ENCODE measurements around the gene ECM2. TPM values are rescaled to one million over a fixed set of nuclear protein-coding genes. Genes with fewer than 3 reads are reported as not detected.

ECM2 gene
- total and polyA plus RNA-seq, 7 donors = 1.2 to 19.7 (median 5.4) TPM; not detected in 1

GRCh38 chr9:92543972-92544371 is 8.2 kb upstream of the ECM2 start:
- Histone ChIP-seq H3K4me1 (no peaks in the 10 kb centered on the region), H3K27ac (no peak overlapping the region)

GRCh38 chr9:92538541-92538940 is 2.8 kb upstream of the ECM2 start:
- Histone ChIP-seq H3K27me3 (no peaks in the 10 kb centered on the region), H3K27ac (no peak overlapping the region), H3K9me3 (no peaks in the 10 kb centered on the region), H3K4me3 (no peak overlapping the region), H3K36me3 (no peaks in the 10 kb centered on the region), H3K4me1 (peaks cover 0 to 15% (median 3%) of the 10 kb centered on the region in 4 donors)
- TF ChIP-seq CTCF (IDR thresholded peaks at IDR 0.05) = no peak
- no peak for TF ChIP-seq POLR2AphosphoS5 (IDR thresholded peaks at IDR 0.05)
- TF ChIP-seq EP300 (IDR thresholded peaks at IDR 0.05) = no peak
- no peak for TF ChIP-seq POLR2A (IDR thresholded peaks at IDR 0.05)
- intact Hi-C loops (cut with DNase I) = no loop called here
- 84 to 88% methylated on average over 2 of the region's 2 CpGs for WGBS, 2 donors
- DNase-seq = no peak

More at GRCh38 chr9:92543972-92544371, 8.2 kb upstream of the ECM2 start:
- H3K36me3 ChIP-seq = no peaks in the 10 kb centered on the region
- no peaks in the 10 kb centered on the region for H3K27me3 ChIP-seq
- H3K4me3 ChIP-seq = no peak overlapping the region
- TF ChIP-seq POLR2A (IDR thresholded peaks at IDR 0.05) = no peak
- TF ChIP-seq CTCF (IDR thresholded peaks at IDR 0.05) = no peak
- TF ChIP-seq EP300 (IDR thresholded peaks at IDR 0.05) = no peak
- TF ChIP-seq POLR2AphosphoS5 (IDR thresholded peaks at IDR 0.05) = no peak
- no peak for DNase-seq
- 23 to 72% methylated on average over 7 of the region's 7 CpGs for WGBS, 2 donors
- no peaks in the 10 kb centered on the region for H3K9me3 ChIP-seq
- intact Hi-C loops (cut with DNase I) = no loop called here

GRCh38 chr9:92534674-92535073 is 1.1 kb downstream of the ECM2 start:
- Histone ChIP-seq H3K4me1 (peaks cover 0 to 15% (median 3%) of the 10 kb centered on the region in 4 donors), H3K27ac (peak overlapping the region in 2 of 4 donors; percentile 9 to 56), H3K4me3 (peak overlapping the region in 2 of 4 donors; percentile 26 to 29), H3K27me3 (no peaks in the 10 kb centered on the region), H3K9me3 (no peaks in the 10 kb centered on the region), H3K36me3 (no peaks in the 10 kb centered on the region)
- TF ChIP-seq CTCF (IDR thresholded peaks at IDR 0.05) = no peak
- no peak for TF ChIP-seq POLR2AphosphoS5 (IDR thresholded peaks at IDR 0.05)
- no peak for TF ChIP-seq EP300 (IDR thresholded peaks at IDR 0.05)
- no peak for TF ChIP-seq POLR2A (IDR thresholded peaks at IDR 0.05)
- WGBS, 2 donors = 45 to 51% methylated on average over 1 of the region's 1 CpG
- intact Hi-C loops (cut with DNase I) = no loop called here
- no peak for DNase-seq

- no peaks in the 10 kb centered on the region for H3K36me3 ChIP-seq
- peaks cover 0 to 15% (median 3%) of the 10 kb centered on the region in 4 donors for H3K4me1 ChIP-seq
- peak overlapping the region in 2 of 4 donors; percentile 26 to 29 for H3K4me3 ChIP-seq
- no peaks in the 10 kb centered on the region for H3K9me3 ChIP-seq
- peak overlapping the region in 1 of 4 donors; percentile 56 for H3K27ac ChIP-seq
- intact Hi-C loops (cut with DNase I) = no loop called here
- no peak for DNase-seq
- no peak for TF ChIP-seq POLR2AphosphoS5 (IDR thresholded peaks at IDR 0.05)
- 81 to 86% methylated on average over 3 of the region's 3 CpGs for WGBS, 2 donors
- no peaks in the 10 kb centered on the region for H3K27me3 ChIP-seq
Measured at GRCh38 chr9:92534204-92534603, 1.6 kb downstream of the ECM2 start.

GRCh38 chr9:92530893-92531292 is 4.9 kb downstream of the ECM2 start:
- H3K4me3 ChIP-seq = no peak overlapping the region
- no peak for DNase-seq
- no peak overlapping the region for H3K27ac ChIP-seq
- intact Hi-C loops (cut with DNase I) = no loop called here
- no peak for TF ChIP-seq CTCF (IDR thresholded peaks at IDR 0.05)
- no peak for TF ChIP-seq EP300 (IDR thresholded peaks at IDR 0.05)
- TF ChIP-seq POLR2A (IDR thresholded peaks at IDR 0.05) = no peak
- no peak for TF ChIP-seq POLR2AphosphoS5 (IDR thresholded peaks at IDR 0.05)
- peaks cover 0 to 15% (median 3%) of the 10 kb centered on the region in 4 donors for H3K4me1 ChIP-seq
- no peaks in the 10 kb centered on the region for H3K27me3 ChIP-seq
- H3K9me3 ChIP-seq = no peaks in the 10 kb centered on the region
- no peaks in the 10 kb centered on the region for H3K36me3 ChIP-seq

All from sigmoid colon (tissue), 7 donors.